Upper lobe of right lung (tissue), 1 donor: ENCODE measurements around the gene ZDHHC17. TPM values are rescaled to one million over a fixed set of nuclear protein-coding genes. Genes with fewer than 3 reads are reported as not detected.
A peak's percentile ranks its signal among the peaks of the same experiment; 100 is the strongest.

Source experiments
- ATAC-seq: fragments of 200-7000 bp; cut with Tn5 transposase; one replicate; pipeline ENCODE4 v1.9.1; 2020; ENCODE audit warnings: mild to moderate bottlenecking, moderate library complexity
- DNase-seq: peaks from one replicate; pipeline ENCODE4 v3.0.0-alpha.2; 2020
- H3K27ac ChIP-seq: fragments of 200-600 bp; one replicate; pipeline ENCODE4 v1.8.0; 2022
- H3K27me3 ChIP-seq: fragments of 200-600 bp; one replicate; pipeline ENCODE4 v1.8.0; 2022; ENCODE audit warnings: mild to moderate bottlenecking
- H3K36me3 ChIP-seq: fragments of 200-600 bp; one replicate; pipeline ENCODE4 v1.8.0; 2022
- H3K4me1 ChIP-seq: fragments of 200-600 bp; one replicate; pipeline ENCODE4 v1.8.0; 2022
- H3K4me3 ChIP-seq: fragments of 200-600 bp; one replicate; pipeline ENCODE4 v1.8.0; 2022; ENCODE audit warnings: mild to moderate bottlenecking
- H3K9me3 ChIP-seq: fragments of 200-600 bp; one replicate; pipeline ENCODE4 v1.8.0; 2022
- CTCF ChIP-seq: fragments of 200-600 bp; IDR thresholded peaks from one replicate; pipeline ENCODE4 v1.8.0; 2022; ENCODE audit warnings: antibody characterized with exemption
- intact Hi-C: fragments of 100-400 bp; cut with DNase I; formaldehyde crosslinking; loops from one replicate; pipeline ENCODE4 v1.11.0; 2022
- total RNA-seq: library from RNA; stranded (reverse); fragmentation: NEBNext Ultra II Directional; extraction: Animal tissue kit (Norgen Biotek cat#: 25700); gene quantifications from one replicate; pipeline ENCODE4 v1.2.1, GENCODE V29; 2021
- donor health status: DM: no; HTN: yes; CAD: no; lungs with severe emphysema.

ZDHHC17 gene
- total RNA-seq, 1 donor from 2014 or later = 35.0 TPM

GRCh38 chr12:76785407-76785806 lies 21.5 kb downstream of the ZDHHC17 start:
- Histone ChIP-seq H3K36me3 (no peaks in the 10 kb centered on the region), H3K27ac (no peak overlapping the region), H3K4me3 (no peak overlapping the region), H3K4me1 (peaks cover 12% of the 10 kb centered on the region), H3K27me3 (no peaks in the 10 kb centered on the region), H3K9me3 (no peaks in the 10 kb centered on the region)
- ATAC-seq (no peak), DNase-seq (no peak)
- TF ChIP-seq CTCF = no peak
- intact Hi-C loops = no loop called here

DNA sequence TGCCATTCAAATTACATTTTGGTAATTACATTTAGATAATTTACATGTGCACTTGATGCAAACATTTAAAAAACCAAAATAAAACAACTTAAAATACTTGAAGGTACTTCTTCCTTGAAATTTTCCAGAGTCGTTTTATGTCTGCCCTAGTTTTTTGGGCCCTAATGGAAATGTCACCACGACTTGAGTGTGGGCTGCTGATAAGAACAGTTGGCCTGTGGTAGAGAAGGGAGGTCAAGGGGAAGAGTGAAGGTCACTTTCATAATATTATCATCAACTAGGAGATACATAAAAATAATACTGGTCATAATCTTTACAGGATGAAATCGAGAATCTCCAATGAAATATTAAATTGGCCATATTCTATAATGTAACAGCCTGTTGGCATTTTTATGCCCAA lies 23.1 kb downstream of the ZDHHC17 start:
- H3K4me3 ChIP-seq = no peak overlapping the region
- no peak overlapping the region for H3K27ac ChIP-seq
- H3K4me1 ChIP-seq = peaks cover 12% of the 10 kb centered on the region
- no peaks in the 10 kb centered on the region for H3K27me3 ChIP-seq
- ATAC-seq (no peak), DNase-seq (no peak)
- TF ChIP-seq CTCF = no peak
- no peaks in the 10 kb centered on the region for H3K36me3 ChIP-seq
- intact Hi-C loops = no loop called here
- H3K9me3 ChIP-seq = no peaks in the 10 kb centered on the region

DNA sequence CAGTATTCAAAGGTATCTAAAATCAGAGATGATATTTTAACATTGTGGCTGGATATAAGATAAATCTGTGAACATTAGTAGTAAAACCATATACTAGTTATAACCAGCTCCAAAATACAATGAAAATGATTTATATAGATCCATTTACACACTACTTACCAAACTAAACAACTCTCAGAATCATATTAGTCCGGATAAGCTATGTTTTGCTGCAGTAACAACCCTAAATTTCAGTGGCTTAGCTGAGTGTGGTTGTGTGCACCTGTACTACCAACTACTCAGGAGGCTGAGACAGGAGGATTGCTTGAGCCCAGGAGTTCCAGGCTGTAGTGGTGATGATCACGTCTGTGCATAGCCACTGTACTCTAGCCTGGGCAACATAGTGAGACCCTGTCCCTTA lies 23.8 kb downstream of the ZDHHC17 start:
- H3K36me3 ChIP-seq = no peaks in the 10 kb centered on the region
- H3K9me3 ChIP-seq = no peaks in the 10 kb centered on the region
- ATAC-seq = no peak
- H3K4me3 ChIP-seq = no peak overlapping the region
- intact Hi-C loops = no loop called here
- H3K27ac ChIP-seq = no peak overlapping the region
- no peaks in the 10 kb centered on the region for H3K27me3 ChIP-seq
- TF ChIP-seq CTCF = no peak
- DNase-seq = no peak
- peaks cover 5% of the 10 kb centered on the region for H3K4me1 ChIP-seq

DNA sequence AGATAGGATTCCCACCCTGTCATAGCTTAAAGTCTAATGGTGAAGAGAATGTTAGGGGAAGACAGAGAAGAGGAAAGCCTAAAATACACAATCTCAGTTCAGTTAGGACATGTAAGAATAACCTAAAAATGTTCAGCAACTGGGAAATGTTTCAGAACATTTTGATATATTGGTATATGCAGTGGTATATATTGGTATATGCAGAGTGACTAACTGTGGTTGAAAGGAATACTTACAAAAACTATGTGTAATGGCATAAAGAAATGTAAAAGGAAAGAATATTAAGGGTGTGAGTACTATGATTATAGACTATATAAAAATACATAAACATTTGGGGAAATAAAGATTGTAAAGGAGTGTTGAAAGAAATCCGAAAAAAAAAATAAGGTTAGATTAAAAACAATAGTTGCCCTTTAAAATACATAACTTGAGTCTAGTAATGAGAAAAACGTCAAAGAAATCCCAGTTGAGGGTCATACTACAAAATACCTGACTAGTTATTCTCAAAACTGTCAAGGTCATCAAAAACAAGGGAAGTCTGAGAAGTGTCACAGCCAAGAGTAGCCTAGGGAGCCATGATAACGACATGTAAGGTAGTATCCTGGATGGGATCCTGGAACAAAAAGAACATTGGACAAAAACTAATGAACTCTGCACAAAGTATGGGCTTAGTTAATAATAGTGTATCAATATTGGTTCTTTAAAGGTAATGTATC lies 25.6 kb downstream of the ZDHHC17 start:
- no peaks in the 10 kb centered on the region for H3K9me3 ChIP-seq
- no peak overlapping the region for H3K4me3 ChIP-seq
- no peak for ATAC-seq
- no peaks in the 10 kb centered on the region for H3K36me3 ChIP-seq
- intact Hi-C loops = loop anchor here (5.0 kb wide), 1 partner anchor 167 kb away; no protein-coding TSS in a partner anchor
- peaks cover 4% of the 10 kb centered on the region for H3K4me1 ChIP-seq
- no peak for DNase-seq
- no peak for TF ChIP-seq CTCF
- H3K27me3 ChIP-seq = no peaks in the 10 kb centered on the region
- H3K27ac ChIP-seq = no peak overlapping the region

- DNase-seq (no peak), ATAC-seq (peak; percentile 53)
- H3K36me3 ChIP-seq = no peaks in the 10 kb centered on the region
- intact Hi-C loops = loop anchor here (5.0 kb wide), 1 partner anchor 169 kb away; no protein-coding TSS in a partner anchor
- no peak overlapping the region for H3K4me3 ChIP-seq
- no peak overlapping the region for H3K27ac ChIP-seq
- H3K27me3 ChIP-seq = no peaks in the 10 kb centered on the region
- H3K4me1 ChIP-seq = peaks cover 4% of the 10 kb centered on the region
- TF ChIP-seq CTCF = peak; percentile 68
- no peaks in the 10 kb centered on the region for H3K9me3 ChIP-seq
Observed at GRCh38 chr12:76790564-76791552, 26.9 kb downstream of the ZDHHC17 start.
